ENCODE measurements around the gene KLHL40.

KLHL40 gene

GRCh38 chr3:42660131-42660715 lies 25.1 kb upstream of the KLHL40 start:
- DNase-seq (ENCODE audit: low read depth in 1 of 2, low spot score in 1 of 2) = no peak
- TF ChIP-seq JUND (IDR thresholded peaks at IDR 0.05; ENCODE audit: low read depth) = no peak
- in situ Hi-C loops (cut with HindIII; ENCODE audit: low pct_unique_long_range_greater_than_20kb, low sequenced_read_pairs) = no loop called here

DNA sequence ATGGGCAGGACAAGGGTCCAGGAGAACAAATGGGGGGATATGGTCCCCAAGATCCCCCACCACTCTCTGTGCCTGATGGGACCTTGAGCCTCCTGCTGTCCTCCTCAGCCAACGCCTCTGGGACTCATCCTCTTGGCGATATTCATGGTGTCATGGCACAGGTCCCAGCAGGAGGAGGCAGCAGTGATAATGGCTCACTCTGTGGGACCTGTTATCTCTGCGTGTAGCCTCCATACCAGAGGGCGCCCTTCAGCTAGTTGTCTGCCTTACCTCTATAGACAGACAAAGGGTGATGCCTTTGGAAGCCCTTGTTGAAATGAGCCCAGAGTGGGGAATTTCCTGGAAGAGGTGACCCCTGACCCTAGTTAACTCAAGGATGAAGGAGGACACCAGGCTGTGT lies 24.4 kb upstream of the KLHL40 start:
- no peak for TF ChIP-seq JUND (IDR thresholded peaks at IDR 0.05; ENCODE audit: low read depth)
- peak in 1 of 2 experiments; percentile 13 for DNase-seq (ENCODE audit: low read depth in 1 of 2, low spot score in 1 of 2)
- in situ Hi-C loops (cut with HindIII; ENCODE audit: low pct_unique_long_range_greater_than_20kb, low sequenced_read_pairs) = no loop called here

DNA sequence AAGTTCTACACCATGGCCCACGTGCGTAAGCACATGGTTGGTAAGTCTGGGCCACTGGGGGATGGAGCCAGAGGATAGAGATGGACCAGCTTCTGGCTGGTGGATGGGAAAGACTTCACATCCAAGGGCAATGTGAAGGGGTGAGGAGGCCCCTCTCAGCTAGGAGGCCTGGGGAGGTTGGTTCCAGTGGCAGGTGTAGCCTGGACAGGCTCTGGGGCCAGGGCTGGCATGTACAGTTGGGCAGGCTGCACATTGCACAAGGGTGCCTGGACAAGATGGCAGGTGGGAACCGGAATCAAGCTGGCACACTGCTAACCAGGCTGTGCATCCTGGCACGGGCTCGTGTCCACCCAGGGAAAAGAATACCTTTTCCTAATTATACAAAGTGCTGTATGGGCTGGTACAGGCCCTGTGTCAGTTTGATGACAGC lies 23.7 kb upstream of the KLHL40 start:
- in situ Hi-C loops (cut with HindIII; ENCODE audit: low pct_unique_long_range_greater_than_20kb, low sequenced_read_pairs) = no loop called here
- peak in 1 of 2 experiments; percentile 29 for DNase-seq (ENCODE audit: low read depth in 1 of 2, low spot score in 1 of 2)

GRCh38 chr3:42662037-42662812 lies 23.1 kb upstream of the KLHL40 start:
- no peak for DNase-seq (ENCODE audit: low read depth in 1 of 2, low spot score in 1 of 2)
- TF ChIP-seq JUND (IDR thresholded peaks at IDR 0.05; ENCODE audit: low read depth) = no peak
- in situ Hi-C loops (cut with HindIII; ENCODE audit: low pct_unique_long_range_greater_than_20kb, low sequenced_read_pairs) = no loop called here

More for the DNA sequence above, 23.7 kb upstream of the KLHL40 start:
- no peak for TF ChIP-seq JUND (IDR thresholded peaks at IDR 0.05; ENCODE audit: low read depth)

- no peak for TF ChIP-seq JUND (IDR thresholded peaks at IDR 0.05; ENCODE audit: low read depth)
- no peak for DNase-seq (ENCODE audit: low read depth in 1 of 2, low spot score in 1 of 2)
- in situ Hi-C loops (cut with HindIII; ENCODE audit: low pct_unique_long_range_greater_than_20kb, low sequenced_read_pairs) = no loop called here
Measured at GRCh38 chr3:42662813-42663535, 22.4 kb upstream of the KLHL40 start.

DNA sequence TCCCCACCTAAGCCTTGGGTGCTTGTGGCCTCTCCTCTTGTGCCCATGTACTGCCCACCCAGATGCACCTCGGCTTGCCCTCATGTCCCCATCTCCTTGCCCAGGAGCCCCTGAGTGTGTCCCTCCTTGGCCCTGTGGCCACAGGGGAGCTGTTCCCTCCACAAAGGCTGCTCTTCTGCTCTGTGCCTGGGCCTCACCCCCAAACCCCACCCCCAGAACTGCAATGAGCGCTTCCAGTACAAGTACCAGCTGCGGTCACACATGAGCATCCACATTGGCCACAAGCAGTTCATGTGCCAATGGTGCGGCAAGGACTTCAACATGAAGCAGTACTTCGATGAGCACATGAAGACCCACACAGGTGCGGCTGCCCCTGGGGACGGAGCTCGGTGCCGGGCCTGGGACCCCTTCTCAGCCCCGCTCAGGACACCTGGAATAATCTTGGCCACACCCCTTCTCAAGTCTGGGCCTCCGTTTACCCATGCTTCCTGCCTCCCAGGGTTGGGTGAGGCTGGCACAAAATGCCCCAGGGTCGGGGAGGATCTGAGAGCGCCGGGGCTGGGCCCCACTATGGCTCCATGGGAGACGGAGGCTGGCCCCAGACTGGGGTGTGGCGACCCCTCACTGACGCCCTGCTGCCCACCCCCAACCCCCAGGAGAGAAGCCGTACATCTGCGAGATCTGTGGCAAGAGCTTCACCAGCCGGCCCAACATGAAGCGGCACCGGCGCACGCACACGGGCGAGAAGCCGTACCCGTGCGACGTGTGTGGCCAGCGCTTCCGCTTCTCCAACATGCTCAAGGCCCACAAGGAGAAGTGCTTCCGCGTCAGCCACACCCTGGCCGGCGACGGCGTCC lies 21.5 kb upstream of the KLHL40 start:
- no peak for DNase-seq (ENCODE audit: low read depth in 1 of 2, low spot score in 1 of 2)
- in situ Hi-C loops (cut with HindIII; ENCODE audit: low pct_unique_long_range_greater_than_20kb, low sequenced_read_pairs) = no loop called here

GRCh38 chr3:42664438-42664803 lies 20.9 kb upstream of the KLHL40 start:
- in situ Hi-C loops (cut with HindIII; ENCODE audit: low pct_unique_long_range_greater_than_20kb, low sequenced_read_pairs) = no loop called here
- no peak for DNase-seq (ENCODE audit: low read depth in 1 of 2, low spot score in 1 of 2)
- TF ChIP-seq JUND (IDR thresholded peaks at IDR 0.05; ENCODE audit: low read depth) = no peak

More for the DNA sequence above, 21.5 kb upstream of the KLHL40 start:
- TF ChIP-seq JUND (IDR thresholded peaks at IDR 0.05; ENCODE audit: low read depth) = no peak

DNA sequence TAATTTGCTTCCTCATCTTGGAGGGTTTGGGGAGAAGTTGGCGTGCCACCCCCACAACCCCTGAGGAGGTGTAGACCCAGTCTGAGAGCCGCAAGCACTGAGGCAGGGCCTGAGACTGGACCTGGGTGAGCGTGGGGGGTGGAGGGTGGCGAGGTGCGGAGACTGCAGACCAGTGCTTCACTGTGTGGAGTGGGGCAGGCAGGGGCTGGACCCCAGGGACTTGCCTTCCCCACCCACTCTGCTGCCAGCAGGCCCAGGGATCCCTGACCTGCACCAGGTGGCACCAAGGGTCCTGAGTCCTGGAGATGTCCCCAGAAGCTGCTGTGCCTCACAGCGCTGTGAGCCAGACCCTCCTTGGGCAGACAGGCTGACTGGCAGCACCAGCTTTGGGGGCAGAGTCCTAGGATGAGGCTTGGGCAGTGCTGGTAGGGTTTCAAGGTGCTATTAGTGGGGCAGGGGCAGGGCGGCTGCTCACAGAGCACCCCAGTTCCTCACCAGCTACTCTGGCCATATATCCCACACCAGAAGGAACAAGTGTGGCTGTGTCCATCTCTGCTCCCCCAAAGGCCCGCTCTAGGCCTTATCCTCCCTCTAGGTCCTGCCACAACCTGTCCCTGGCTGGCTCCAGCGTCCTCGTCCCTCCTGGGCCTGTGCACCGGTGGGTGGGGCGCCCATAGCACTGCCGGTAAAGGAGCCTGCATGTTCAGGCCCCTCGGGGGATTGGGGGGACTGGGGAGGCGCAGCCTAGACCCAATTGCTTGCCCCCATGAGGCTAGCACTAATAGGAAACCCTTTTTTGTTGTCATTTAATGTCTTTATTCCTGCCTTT lies 20.1 kb upstream of the KLHL40 start:
- in situ Hi-C loops (cut with HindIII; ENCODE audit: low pct_unique_long_range_greater_than_20kb, low sequenced_read_pairs) = no loop called here
- TF ChIP-seq JUND (IDR thresholded peaks at IDR 0.05; ENCODE audit: low read depth) = no peak
- DNase-seq (ENCODE audit: low read depth in 1 of 2, low spot score in 1 of 2) = no peak

DNA sequence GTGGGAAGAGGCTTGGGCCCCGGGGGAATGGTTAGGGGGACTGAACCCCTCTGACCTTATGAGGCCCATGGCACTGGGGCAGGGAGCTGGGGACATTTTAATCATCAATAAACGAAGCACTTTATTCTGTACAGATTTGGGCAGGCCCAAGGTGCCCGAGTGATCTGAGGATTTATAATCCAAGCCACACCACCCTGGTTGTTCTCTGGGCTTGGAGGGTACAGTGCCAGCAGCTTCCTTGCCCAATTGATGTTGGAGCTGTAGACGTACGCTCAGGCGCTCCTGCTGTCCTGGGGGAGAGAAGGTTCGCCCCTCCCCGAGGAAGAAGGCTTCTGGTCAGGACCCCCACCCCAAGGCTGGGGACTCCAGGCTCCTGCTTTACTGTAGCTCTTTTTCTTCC lies 19.3 kb upstream of the KLHL40 start:
- no peak for TF ChIP-seq JUND (IDR thresholded peaks at IDR 0.05; ENCODE audit: low read depth)
- in situ Hi-C loops (cut with HindIII; ENCODE audit: low pct_unique_long_range_greater_than_20kb, low sequenced_read_pairs) = no loop called here
- no peak for DNase-seq (ENCODE audit: low read depth in 1 of 2, low spot score in 1 of 2)

DNA sequence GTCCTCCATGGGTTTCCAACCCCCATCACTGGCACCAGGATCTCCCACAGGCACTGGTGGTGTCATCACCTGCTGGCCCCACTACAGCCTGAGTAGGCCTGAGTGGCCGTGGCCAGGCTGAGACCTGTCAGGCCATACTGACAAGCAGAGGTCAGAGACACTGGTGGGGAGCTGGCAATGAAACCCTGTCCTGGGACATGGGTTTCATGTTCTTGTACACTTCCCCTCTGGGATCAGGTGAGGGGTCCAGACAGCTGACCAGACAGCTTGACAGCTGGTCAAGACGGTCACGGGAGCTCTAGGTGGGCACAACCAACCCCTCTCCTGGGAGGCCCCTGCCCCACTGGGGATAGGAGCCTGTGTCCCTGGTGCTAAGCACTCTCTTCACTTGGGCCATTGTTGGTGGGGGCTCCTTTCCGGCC lies 18.7 kb upstream of the KLHL40 start:
- in situ Hi-C loops (cut with HindIII; ENCODE audit: low pct_unique_long_range_greater_than_20kb, low sequenced_read_pairs) = no loop called here
- no peak for TF ChIP-seq JUND (IDR thresholded peaks at IDR 0.05; ENCODE audit: low read depth)

DNA sequence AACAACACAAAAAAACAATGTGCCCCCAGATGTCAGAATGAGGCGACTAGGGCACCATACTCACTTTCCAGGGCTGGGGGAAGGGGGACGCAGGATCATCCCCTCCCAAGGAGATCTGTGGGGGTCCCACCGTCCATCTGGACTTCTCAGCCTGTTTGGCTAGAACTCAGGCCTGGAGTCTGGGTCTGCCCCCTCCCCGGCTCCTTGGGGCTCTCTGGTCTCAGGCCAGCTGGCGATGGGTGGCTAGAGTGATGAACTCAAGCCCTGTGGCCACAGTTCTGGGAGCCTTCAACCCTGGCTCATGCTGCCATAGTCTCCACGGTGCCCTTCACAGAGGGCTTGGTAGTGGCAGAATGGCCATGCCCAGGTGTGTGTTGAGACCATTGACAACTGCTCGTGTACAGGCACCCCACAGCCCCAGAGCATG lies 18.2 kb upstream of the KLHL40 start:
- DNase-seq (ENCODE audit: low read depth in 1 of 2, low spot score in 1 of 2) = no peak
- no peak for TF ChIP-seq JUND (IDR thresholded peaks at IDR 0.05; ENCODE audit: low read depth)
- in situ Hi-C loops (cut with HindIII; ENCODE audit: low pct_unique_long_range_greater_than_20kb, low sequenced_read_pairs) = no loop called here

More for the DNA sequence above, 18.7 kb upstream of the KLHL40 start:
- no peak for DNase-seq (ENCODE audit: low read depth in 1 of 2, low spot score in 1 of 2)
